Measurements from ENCODE around the gene IL4I1. TPM values are rescaled to one million over a fixed set of nuclear protein-coding genes. Genes with fewer than 3 reads are reported as not detected.

The IL4I1 gene
- total RNA-seq, 1 experiment from 2014 or later: 0.61 TPM

GRCh38 chr19:49850221-49850486 lies 46.5 kb downstream of the IL4I1 start:
- peaks cover 11% of the 10 kb centered on the region for H3K79me1 ChIP-seq (ENCODE audit: insufficient read depth, low read depth, low read length, poor library complexity, severe bottlenecking)
- no peak overlapping the region for H4K8ac ChIP-seq (replicated peaks; ENCODE audit: insufficient read length, low read depth, low read length)
- no peak overlapping the region for H4K91ac ChIP-seq (ENCODE audit: insufficient read length, low read depth, low read length)
- H3K9me3 ChIP-seq (ENCODE audit: control insufficient read depth, low read depth, low read length): no peaks in the 10 kb centered on the region
- no peak overlapping the region for H3K14ac ChIP-seq (ENCODE audit: insufficient read depth, low read length)
- DNase-seq: no peak
- peak overlapping the region; percentile 65 for H3K4me2 ChIP-seq (ENCODE audit: insufficient read depth, insufficient read length, low read length)
- H2AK5ac ChIP-seq (ENCODE audit: insufficient read length, low read length): no peak overlapping the region
- peaks cover 10% of the 10 kb centered on the region for H3K23me2 ChIP-seq (ENCODE audit: insufficient read length, low read depth, low read length, poor library complexity, severe bottlenecking)
- no peak overlapping the region for H2BK20ac ChIP-seq (ENCODE audit: low read depth, low read length, poor library complexity, severe bottlenecking)
- no peak overlapping the region for H3K56ac ChIP-seq (ENCODE audit: insufficient read length, low read depth, low read length)
- no peak overlapping the region for H2AFZ ChIP-seq (ENCODE audit: low read length)
- H3T11ph ChIP-seq (ENCODE audit: low read length): no peak overlapping the region
- peaks cover 22 to 27% of the 10 kb centered on the region in 2 experiments for H3K4me1 Mint-ChIP-seq
- peaks cover 9% of the 10 kb centered on the region; the same call in 1 of the 2 replicates for H3K79me2 ChIP-seq (ENCODE audit: insufficient read depth, low read length)
- no peak overlapping the region for H4K5ac ChIP-seq (ENCODE audit: insufficient read length, low read depth, low read length)
- no peak overlapping the region for H3K4ac ChIP-seq (ENCODE audit: low read depth, low read length)
- H3K27me3 Mint-ChIP-seq (ENCODE audit: low read depth): no peaks in the 10 kb centered on the region; the same call in 1 of the 2 replicates
- no peak overlapping the region for H2BK5ac ChIP-seq (ENCODE audit: insufficient read length, low read length)
- no CpG with 5 or more reads among the region's 12 CpGs for WGBS (ENCODE audit: extremely low coverage, insufficient read length, low lambda C conversion rate)
- H2BK120ac ChIP-seq (ENCODE audit: low read depth, low read length, poor library complexity, severe bottlenecking): no peak overlapping the region
- peak overlapping the region; percentile 81 to 90 for H3K4me3 Mint-ChIP-seq
- H3K4me1 ChIP-seq (ENCODE audit: insufficient read depth, low read length): no peaks in the 10 kb centered on the region; the same call in 1 of the 2 replicates
- H3K18ac ChIP-seq (ENCODE audit: insufficient read length, low read depth, low read length): no peak overlapping the region
- H3K36me3 Mint-ChIP-seq (ENCODE audit: insufficient read depth in 1 of 3, low read depth in 3 of 3): peaks cover 25 to 37% (median 29%) of the 10 kb centered on the region in 3 experiments
- H3K9ac ChIP-seq (ENCODE audit: extremely low read depth, insufficient read length, low read length): peak overlapping the region; percentile 66
- no peaks in the 10 kb centered on the region for H3K27me3 ChIP-seq (ENCODE audit: insufficient read depth, low read length)
- peaks cover 0 to 4% of the 10 kb centered on the region in 2 experiments; a peak in 2 of 5 replicates for H3K9me3 Mint-ChIP-seq
- no peak overlapping the region for H2BK12ac ChIP-seq (ENCODE audit: insufficient read length, low read depth, low read length)
- H4K20me1 ChIP-seq (ENCODE audit: control insufficient read depth, insufficient read depth, insufficient read length): peaks cover 3% of the 10 kb centered on the region
- H3K23ac ChIP-seq (ENCODE audit: insufficient read length, low read depth, low read length): no peak overlapping the region
- H3K27ac Mint-ChIP-seq: peak overlapping the region in 2 of 3 experiments; percentile 77 to 89; a peak in 4 of 7 replicates
- no peak overlapping the region for H2BK15ac ChIP-seq (ENCODE audit: low read depth, low read length)
- TF ChIP-seq CTCF (conservative IDR thresholded peaks at IDR 0.05): no peak
- no peak overlapping the region for H3K27ac ChIP-seq (ENCODE audit: insufficient read length, low read depth, low read length)

Measured in H9 (cell line).